Vein endothelial cell (primary cell): ENCODE measurements around the gene CALHM5. TPM values are rescaled to one million over a fixed set of nuclear protein-coding genes. Genes with fewer than 3 reads are reported as not detected.

Source experiments
- total RNA-seq: library from RNA; depleted of rRNA; stranded (reverse); fragments of >200 nt; gene quantifications from 2 replicates; pipeline ENCODE4 v1.2.3, GENCODE V29; 2012

CALHM5 gene
- 7.2 and 7.8 TPM in 2 replicates for total RNA-seq

GRCh38 chr6:116511424-116512110 is at the start of gene CALHM5:
CALHM5 (plus strand) TSS chr6:116511639; CDS start chr6:116511697, 58 bp downstream.

GRCh38 chr6:116545651-116546050 is 34.2 kb downstream of the CALHM5 start, which contains the start of gene TRAPPC3L:
TRAPPC3L (minus strand) TSS chr6:116545684; CDS start chr6:116545514, 170 bp downstream.

DNA sequence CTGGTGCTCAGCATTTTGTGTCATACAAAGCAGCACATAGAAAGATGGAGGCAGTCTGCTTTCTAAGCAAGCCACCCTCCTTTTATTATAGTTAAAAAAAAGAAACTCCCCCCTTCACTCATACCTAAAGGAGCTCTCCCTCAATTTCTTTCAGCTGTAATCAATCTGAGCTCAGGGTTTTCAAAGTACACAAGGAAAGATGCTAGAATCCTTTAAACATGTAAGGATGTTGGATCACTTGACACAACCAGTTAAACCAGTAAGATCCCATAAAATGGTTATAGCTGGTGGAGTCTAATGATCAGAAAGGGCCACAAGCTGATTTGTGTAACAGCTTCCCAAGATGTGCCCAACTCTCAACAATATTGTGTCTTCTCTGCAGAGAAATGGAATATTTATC is 42.0 kb downstream of the CALHM5 start, which contains the start of gene CALHM4:
TSS of gene CALHM4 (plus strand) at position 301 of the 400 bp plus-strand sequence. CDS start at position 344, 43 bp downstream.

DNA sequence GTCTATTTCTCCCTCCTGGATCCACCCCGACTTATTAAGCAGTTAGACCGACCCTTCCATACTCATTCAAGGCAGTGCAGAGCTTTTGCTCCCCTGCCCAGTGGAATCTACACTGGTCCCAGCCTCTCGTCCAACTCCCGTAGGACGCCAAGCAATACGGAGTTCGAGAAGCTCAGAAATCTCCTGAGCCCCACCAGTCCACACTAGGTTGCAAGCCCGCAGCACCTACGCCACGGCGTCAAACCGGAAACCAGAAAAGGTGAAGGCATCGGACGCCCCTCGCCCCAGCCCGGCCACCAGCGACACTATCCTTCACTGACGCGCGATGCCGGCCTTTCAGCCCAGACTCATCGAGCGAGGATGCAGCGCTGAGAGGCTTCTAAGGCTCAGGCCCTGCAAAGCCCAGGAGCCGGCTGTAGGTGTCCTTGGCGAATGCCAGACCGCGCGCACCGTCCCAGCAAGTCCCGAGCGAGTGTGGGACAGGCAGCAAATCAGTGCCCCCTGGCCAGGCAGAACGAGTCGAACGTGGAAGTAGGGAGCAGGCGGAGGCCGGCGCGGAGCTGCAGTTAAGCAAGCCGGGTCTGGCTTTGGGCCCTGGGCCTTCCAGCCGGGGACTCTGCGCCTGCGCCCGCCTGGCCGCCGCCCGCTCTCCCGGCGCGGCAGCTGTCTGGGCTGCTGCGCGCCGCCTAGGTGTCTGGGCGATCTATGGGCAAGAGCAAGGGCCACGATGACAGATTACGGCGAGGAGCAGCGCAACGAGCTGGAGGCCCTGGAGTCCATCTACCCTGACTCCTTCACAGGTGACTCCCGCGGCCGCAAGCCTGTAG is 59.6 kb downstream of the CALHM5 start, which contains the start of gene RWDD1:
TSS of gene RWDD1 (plus strand) at position 649 of the 827 bp plus-strand sequence. CDS start at position 728, 79 bp downstream.

Other genes starting within 250 kb of the CALHM5 start
- gene TSPYL1, start 231.7 kb upstream of the CALHM5 start, total RNA-seq = 70.2 and 72.1 TPM in 2 replicates
- gene DSE, start 140.7 kb upstream of the CALHM5 start, total RNA-seq = 20.3 and 24.3 TPM in 2 replicates
- 0.33 and 0.48 TPM in 2 replicates for gene CALHM6, start 50.3 kb upstream of the CALHM5 start, total RNA-seq
- gene TRAPPC3L, start 34.0 kb downstream of the CALHM5 start, total RNA-seq = 0.33 TPM in 1 of 2 replicates, not detected in the other
- gene CALHM4, start 42.1 kb downstream of the CALHM5 start, total RNA-seq = 0.33 and 0.38 TPM in 2 replicates
- 27.8 and 40.6 TPM in 2 replicates for gene RWDD1, start 59.9 kb downstream of the CALHM5 start, total RNA-seq
- 0.19 and 0.33 TPM in 2 replicates for gene RSPH4A, start 104.8 kb downstream of the CALHM5 start, total RNA-seq
- gene ZUP1, start 157.1 kb downstream of the CALHM5 start, total RNA-seq = 12.4 and 15.7 TPM in 2 replicates
- 7.5 and 10.7 TPM in 2 replicates for gene KPNA5, start 169.6 kb downstream of the CALHM5 start, total RNA-seq